Vagina (tissue), 2 donors: ENCODE measurements around the gene ACSS1.

Experiments used
- CTCF ChIP-seq, 3 experiments: fragments of 450-650 bp in 2 of 3; fragments of 200-600 bp in 1 of 3; sonication (generic) in 1 of 3; IDR thresholded peaks; one replicate each; pipeline ENCODE4 v1.5.1; 2017 to 2019; ENCODE audit warnings: antibody characterized with exemption in 3 of 3, mild to moderate bottlenecking in 2 of 3, moderate library complexity in 2 of 3
- POLR2A ChIP-seq, 2 donors: fragments of 450-650 bp; IDR thresholded peaks; one replicate each; pipeline ENCODE4 v1.6.1; 2017; ENCODE audit warnings: antibody characterized with exemption in 2 of 2, mild to moderate bottlenecking in 2 of 2, moderate library complexity in 2 of 2
- POLR2AphosphoS5 ChIP-seq, 2 donors: sonication (generic); formaldehyde crosslinking; IDR thresholded peaks; one replicate each; pipeline ENCODE4 v1.9.0; 2017; ENCODE audit warnings: antibody characterized with exemption in 2 of 2, mild to moderate bottlenecking in 2 of 2, low read depth in 1 of 2; ENCODE audit not compliant: insufficient read depth in 1 of 2

- no peak for TF ChIP-seq CTCF (IDR thresholded peaks at IDR 0.05)
- no peak for TF ChIP-seq POLR2A (IDR thresholded peaks at IDR 0.05)
- TF ChIP-seq POLR2AphosphoS5 (IDR thresholded peaks at IDR 0.05; ENCODE audit: insufficient read depth in 1 of 2, low read depth in 1 of 2), result no peak
These were observed 72.8 kb downstream of the ACSS1 start for GRCh38 chr20:24984961-24985640.
